GM06990 (cell line): ENCODE results near the gene NPAS3.

ENCODE experiments used
- DNase-seq: peaks from one replicate; pipeline ENCODE4 v3.0.0-alpha.2; 2011; ENCODE audit not compliant: insufficient read length; ENCODE audit errors: extremely low read depth
- H3K27me3 ChIP-seq: replicated peaks from 2 replicates; pipeline ENCODE4 v1.6.0; 2011; ENCODE audit warnings: low read length; ENCODE audit not compliant: control insufficient read depth, insufficient read depth
- H3K36me3 ChIP-seq: 2 replicates; pipeline ENCODE4 v1.5.1; 2011; ENCODE audit warnings: low read length; ENCODE audit not compliant: control insufficient read depth, insufficient read depth
- H3K4me3 ChIP-seq: replicated peaks from 2 replicates; pipeline ENCODE4 v1.5.1; 2011; ENCODE audit warnings: low read depth, mild to moderate bottlenecking, control low read depth, low read length
- CTCF ChIP-seq: IDR thresholded peaks from 2 replicates; pipeline ENCODE4 v1.5.1; 2011; ENCODE audit warnings: low read length, control low read depth, mild to moderate bottlenecking, inconsistent platforms; ENCODE audit not compliant: insufficient read depth, poor library complexity, severe bottlenecking

NPAS3 gene

GRCh38 chr14:33275879-33276278, 337.2 kb downstream of the NPAS3 start:
- H3K27me3 ChIP-seq, result no peaks in the 10 kb centered on the region
- no peak overlapping the region for H3K4me3 ChIP-seq
- no peak for DNase-seq
- no peaks in the 10 kb centered on the region for H3K36me3 ChIP-seq
- no peak for TF ChIP-seq CTCF

- TF ChIP-seq CTCF, result no peak
- no peak overlapping the region for H3K4me3 ChIP-seq
- no peaks in the 10 kb centered on the region for H3K27me3 ChIP-seq
- no peak for DNase-seq
- no peaks in the 10 kb centered on the region for H3K36me3 ChIP-seq
These were observed 341.2 kb downstream of the NPAS3 start for GRCh38 chr14:33279865-33280264.

GRCh38 chr14:33280646-33281045, 342.0 kb downstream of the NPAS3 start:
- no peak for DNase-seq
- no peaks in the 10 kb centered on the region for H3K36me3 ChIP-seq

GRCh38 chr14:33282331-33283230, 343.9 kb downstream of the NPAS3 start:
- no peak overlapping the region for H3K4me3 ChIP-seq
- no peak for DNase-seq
- no peaks in the 10 kb centered on the region for H3K36me3 ChIP-seq
- no peak for TF ChIP-seq CTCF
- H3K27me3 ChIP-seq, result no peaks in the 10 kb centered on the region

More at GRCh38 chr14:33280646-33281045, 342.0 kb downstream of the NPAS3 start:
- Histone ChIP-seq H3K27me3 (no peaks in the 10 kb centered on the region), H3K4me3 (no peak overlapping the region)
- TF ChIP-seq CTCF, result no peak

GRCh38 chr14:33285902-33286700, 347.4 kb downstream of the NPAS3 start:
- DNase-seq, result no peak
- no peaks in the 10 kb centered on the region for H3K36me3 ChIP-seq
- no peaks in the 10 kb centered on the region for H3K27me3 ChIP-seq
- H3K4me3 ChIP-seq, result no peak overlapping the region
- TF ChIP-seq CTCF, result no peak
